Activated CD4-positive, alpha-beta T cell treated with anti-CD3 and anti-CD28 coated beads, Interleukin-2, Interleukin-4, amounts not matched to agents 100 ng/mL and 50 ng/mL, durations not matched to agents 16 hours and 8 hours (primary cell): ENCODE results near the gene ASAP2.

Experiments
- DNase-seq: peaks from one replicate; pipeline ENCODE4 v3.0.0-alpha.2; 2020; ENCODE audit warnings: low spot score

The ASAP2 gene

GRCh38 chr2:9347411-9347881 lies 140.8 kb downstream of the ASAP2 start:
- DNase-seq = no peak

GRCh38 chr2:9354318-9354717 lies 147.7 kb downstream of the ASAP2 start:
- no peak for DNase-seq

GRCh38 chr2:9355270-9355669 lies 148.7 kb downstream of the ASAP2 start:
- DNase-seq = no peak

DNA sequence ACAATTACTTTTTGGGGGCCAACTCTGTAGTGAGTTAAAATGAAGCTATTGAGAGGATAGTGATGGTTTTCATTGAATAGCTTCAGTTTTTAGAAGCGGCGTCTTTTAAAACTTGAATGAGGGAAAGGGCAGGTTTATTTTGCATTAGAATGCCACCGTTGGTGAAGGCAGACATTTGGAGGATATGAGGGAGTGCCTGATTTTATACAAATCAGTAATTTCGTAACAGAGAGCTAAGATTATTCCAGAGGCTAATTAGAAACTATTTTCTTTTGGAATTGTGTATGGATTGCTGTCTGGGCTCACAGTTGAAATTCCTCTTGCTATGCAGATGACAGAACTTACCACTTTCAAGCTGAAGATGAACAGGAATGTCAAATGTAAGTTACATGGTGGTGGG lies 149.1 kb downstream of the ASAP2 start:
- DNase-seq = no peak

DNA sequence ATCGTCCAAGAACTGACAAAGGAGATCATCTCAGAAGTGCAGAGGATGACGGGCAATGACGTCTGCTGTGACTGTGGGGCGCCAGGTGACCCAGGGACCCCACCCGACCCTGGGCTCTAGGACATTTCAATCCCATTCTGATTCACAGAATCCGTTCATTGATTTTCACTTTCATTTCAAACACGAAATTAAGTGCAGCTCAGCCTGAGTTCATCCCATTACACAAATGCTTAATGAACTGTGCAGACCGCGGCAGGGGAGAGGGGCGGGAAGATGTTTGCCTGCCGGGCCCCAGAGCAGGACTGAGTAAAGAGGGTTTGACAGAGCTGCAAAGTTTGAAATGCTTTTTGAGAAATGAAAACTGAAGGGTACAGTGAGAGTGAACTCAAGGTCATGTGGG lies 149.6 kb downstream of the ASAP2 start:
- DNase-seq = no peak

DNA sequence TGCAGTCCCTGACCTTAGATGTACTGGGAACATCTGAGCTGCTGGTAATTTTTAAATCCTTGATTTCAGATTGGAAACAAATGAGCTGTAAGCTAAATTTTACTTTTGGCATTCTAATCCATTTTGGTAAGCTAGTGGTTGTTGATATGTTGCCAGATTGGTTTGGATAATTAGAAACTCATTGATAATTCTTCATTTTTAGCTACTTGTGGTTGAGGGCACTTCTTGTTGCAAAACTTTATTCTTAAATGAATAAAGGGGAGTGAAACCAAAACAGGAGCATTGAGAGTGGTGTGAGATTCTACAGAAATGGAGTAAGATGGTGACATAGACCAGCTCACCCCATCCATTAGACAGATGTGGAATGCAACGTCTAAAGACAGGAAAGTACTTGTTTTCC lies 152.2 kb downstream of the ASAP2 start:
- DNase-seq = no peak

DNA sequence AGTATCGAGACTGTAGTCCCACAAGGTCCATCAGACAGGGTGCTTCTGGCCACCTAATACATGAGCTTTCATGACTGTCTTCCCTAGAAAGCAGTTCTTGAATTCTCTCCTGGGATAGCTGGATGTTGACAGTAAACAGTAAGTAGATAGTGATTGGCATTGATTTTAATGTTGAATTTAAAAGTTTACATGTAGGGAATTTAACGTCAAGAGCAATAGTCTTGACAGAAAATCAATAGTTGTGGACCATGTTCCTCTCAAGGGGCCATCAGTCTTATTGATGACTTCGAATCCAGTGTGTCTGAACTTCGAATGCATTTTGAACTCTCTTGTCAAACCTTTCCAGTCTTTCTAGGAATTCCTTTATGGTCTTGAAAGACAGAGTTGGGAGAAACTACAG lies 152.9 kb downstream of the ASAP2 start:
- no peak for DNase-seq

- no peak for DNase-seq
Observed at GRCh38 chr2:9360110-9360509, 153.5 kb downstream of the ASAP2 start.

DNA sequence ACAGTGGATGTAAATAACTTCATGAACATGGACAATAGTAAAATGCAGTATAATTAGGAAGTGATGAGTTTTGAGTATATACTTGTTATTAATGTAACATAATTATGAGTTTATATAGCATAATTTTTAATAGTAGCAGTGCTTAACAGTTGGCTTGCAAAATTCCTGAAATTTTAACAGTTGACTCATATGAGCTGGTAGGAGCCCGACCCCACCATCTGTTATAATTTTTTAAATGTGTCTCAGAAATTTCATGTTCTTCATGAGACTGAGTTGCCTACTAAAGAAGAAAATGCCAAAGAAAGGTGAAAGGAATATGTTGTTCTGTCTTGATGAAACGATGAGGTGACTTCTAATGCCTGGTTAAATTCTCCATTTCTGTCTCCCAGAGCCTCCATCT lies 154.1 kb downstream of the ASAP2 start:
- DNase-seq = no peak

- no peak for DNase-seq
Observed at GRCh38 chr2:9364373-9364772, 157.8 kb downstream of the ASAP2 start.

GRCh38 chr2:9364791-9365497 lies 158.3 kb downstream of the ASAP2 start:
- no peak for DNase-seq

DNA sequence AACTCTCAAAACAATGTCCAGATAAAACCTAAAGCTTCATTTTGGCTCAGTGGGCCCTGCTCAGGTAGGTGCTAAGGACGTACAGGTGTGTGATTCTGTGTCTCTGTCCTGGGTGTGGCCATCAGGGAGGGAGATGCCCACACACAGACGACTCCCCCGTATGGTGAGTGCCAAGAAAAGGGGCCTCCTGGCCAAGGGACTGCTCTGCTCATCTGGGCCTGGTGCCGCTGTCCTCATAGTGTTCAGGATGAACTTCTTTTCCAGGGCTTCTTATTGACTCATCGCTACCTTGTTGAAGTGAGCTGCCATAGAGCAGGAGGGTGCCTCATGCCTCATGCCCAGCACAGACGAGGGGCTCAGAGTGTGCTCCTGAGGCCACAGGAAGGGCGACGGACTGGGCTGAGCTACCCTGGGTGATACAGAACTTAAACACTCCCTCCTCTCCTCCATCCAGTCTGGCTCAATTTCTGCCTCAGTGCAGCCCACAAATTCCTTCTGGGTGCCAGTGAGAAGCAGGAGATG lies 158.9 kb downstream of the ASAP2 start:
- no peak for DNase-seq

- no peak for DNase-seq
Observed at GRCh38 chr2:9366026-9366425, 159.4 kb downstream of the ASAP2 start.

DNA sequence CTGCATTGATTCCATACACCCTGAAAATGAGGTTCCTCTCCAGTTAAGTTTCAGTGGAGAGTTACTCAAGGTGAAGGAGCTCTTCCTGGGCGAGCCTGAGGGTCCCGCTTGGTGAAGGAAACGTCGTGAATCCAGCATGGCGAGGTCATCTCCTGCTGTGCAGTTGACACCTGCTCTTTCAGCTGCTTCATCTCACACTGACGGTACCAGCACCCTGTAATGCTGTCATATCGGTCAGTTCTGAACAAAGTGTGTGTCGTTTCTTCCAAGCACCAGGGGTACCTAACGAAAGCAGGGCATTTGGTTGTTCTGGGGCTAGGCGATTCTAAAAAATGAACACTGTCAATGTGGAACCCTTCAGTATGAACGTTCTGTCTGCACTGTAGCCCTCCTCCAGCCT lies 164.1 kb downstream of the ASAP2 start:
- no peak for DNase-seq

GRCh38 chr2:9373047-9373446 lies 166.4 kb downstream of the ASAP2 start:
- DNase-seq = no peak

- DNase-seq = no peak
Observed at GRCh38 chr2:9373476-9373875, 166.9 kb downstream of the ASAP2 start.

DNA sequence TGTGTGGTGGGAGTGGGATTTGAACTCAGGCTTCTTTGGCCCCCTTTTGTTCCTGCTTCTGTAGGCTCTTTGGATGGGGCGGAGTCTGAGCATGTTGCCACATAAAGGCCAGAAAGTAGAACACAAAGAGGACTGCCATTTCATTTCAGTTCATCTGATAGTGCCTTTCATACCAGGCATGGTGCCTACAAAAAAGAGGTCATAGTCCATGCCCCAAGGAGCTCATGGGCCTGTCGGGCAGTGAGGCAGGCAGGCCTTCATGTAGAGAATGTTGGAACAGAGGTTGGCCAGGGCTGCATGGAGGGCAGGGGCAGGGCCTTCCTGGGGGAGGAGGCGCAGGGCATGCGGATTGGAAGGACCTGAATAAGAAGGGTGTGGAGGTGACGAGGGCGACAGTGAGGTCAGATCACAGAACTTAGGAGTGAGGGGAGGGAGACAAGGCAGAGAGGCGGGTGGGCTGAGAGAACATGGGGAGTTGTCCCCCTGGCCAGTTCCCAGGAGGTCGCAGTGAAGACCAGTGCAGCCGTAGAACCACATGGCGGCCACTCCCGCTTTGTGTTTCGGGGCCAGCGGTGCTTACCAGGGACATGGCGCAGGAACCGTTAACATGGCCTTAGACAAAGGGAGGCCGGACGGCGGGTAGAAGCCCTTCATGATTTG lies 167.6 kb downstream of the ASAP2 start:
- DNase-seq = no peak

DNA sequence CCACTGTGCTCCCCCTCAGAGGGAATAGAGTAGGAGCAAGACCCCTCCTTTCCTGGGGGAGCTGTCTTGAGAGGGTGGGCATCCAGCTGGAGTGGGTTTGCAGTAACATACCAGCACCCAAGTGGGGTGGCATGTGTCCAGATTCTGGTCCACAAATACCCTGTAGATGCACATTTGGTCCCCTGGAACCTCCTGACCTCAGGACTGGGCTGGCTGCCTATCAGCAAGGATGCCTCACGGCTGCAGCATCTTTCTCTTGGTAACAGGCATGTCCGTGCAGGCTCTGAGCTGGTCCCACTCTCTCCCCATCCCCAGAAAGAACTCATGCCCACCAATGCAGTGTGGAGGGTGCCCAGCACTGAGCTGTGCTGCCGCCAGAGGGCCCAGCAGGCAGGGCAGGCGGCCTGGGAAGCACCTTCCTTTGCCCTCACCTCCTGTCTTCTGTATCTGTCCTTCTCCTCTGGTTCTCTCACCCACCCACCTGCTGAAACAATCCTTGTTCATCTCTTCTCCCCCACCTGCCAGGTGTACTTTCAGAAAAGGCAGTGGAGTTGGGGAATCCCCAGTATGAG lies 169.3 kb downstream of the ASAP2 start:
- no peak for DNase-seq

GRCh38 chr2:9377461-9378097 lies 171.0 kb downstream of the ASAP2 start:
- no peak for DNase-seq

DNA sequence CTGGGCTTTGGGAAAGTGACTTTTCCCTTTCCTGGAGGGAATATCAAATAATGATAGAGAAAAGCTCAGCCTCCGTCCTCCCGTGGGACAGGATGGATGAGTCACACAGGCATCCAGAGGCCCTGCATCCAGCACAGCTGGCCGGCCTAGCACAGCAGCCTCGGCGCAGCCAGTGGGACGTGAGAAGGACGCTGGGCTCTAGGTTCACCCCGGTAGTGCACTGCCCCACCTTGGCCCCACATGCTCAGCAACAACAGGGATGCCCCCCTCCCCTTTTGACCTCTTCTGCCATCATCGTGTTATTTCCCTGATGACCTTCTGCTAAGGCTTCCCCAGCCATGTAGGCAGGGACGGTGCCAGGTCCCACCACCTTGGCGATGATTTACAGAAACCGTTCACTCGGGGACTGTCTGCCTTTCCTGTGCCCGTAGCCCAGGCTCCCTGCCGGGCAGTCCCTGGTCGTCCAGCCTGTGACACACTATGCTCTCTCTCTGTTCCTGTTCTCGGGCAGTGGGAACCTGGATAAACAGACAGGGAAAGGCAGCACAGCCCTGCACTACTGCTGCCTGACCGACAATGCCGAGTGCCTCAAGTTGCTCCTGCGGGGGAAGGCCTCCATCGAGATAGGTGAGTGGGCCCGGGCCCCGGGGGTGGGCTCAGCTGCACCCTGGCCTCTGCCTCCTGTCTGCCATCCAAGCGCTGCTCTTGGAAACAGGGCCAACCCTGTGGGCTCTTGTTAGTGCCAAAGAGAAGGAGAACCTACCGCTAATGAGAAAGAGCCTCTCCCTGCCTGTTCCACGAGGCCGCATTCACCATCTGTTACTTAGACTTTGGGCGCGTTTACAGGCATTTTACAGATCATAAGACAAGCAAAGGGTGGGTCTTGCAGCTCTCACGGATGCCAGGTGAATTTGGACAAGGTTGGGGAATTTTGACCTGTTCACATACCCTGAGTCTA lies 172.1 kb downstream of the ASAP2 start:
- DNase-seq = no peak

- DNase-seq = no peak
Observed at GRCh38 chr2:9379391-9379755, 172.8 kb downstream of the ASAP2 start.
